Thymus (tissue), 11 donors: ENCODE results near the gene CHST11. TPM values are rescaled to one million over a fixed set of nuclear protein-coding genes. Genes with fewer than 3 reads are reported as not detected.

Experiments used
- DNase-seq, 9 donors: peaks; one replicate each; pipeline ENCODE4 v3.0.0-alpha.2; 2013; ENCODE audit warnings: low spot score in 9 of 9, low read depth in 6 of 9, missing footprints in 1 of 9
- H3K27ac ChIP-seq, 2 donors: one replicate each; pipeline ENCODE4 v1.5.1; 2013; ENCODE audit warnings: control low read depth in 1 of 2, low read depth in 1 of 2, low read length in 1 of 2, mild to moderate bottlenecking in 1 of 2, moderate library complexity in 1 of 2
- H3K27me3 ChIP-seq, 2 donors: one replicate each; pipeline ENCODE4 v1.5.1; 2013; ENCODE audit warnings: low read length in 1 of 2; ENCODE audit not compliant: control insufficient read depth in 2 of 2, insufficient read depth in 1 of 2
- H3K36me3 ChIP-seq, 2 donors: one replicate each; pipeline ENCODE4 v1.5.1; 2013; ENCODE audit warnings: low read length in 1 of 2, mild to moderate bottlenecking in 1 of 2, moderate library complexity in 1 of 2; ENCODE audit not compliant: control insufficient read depth in 2 of 2, insufficient read depth in 2 of 2
- H3K4me1 ChIP-seq, 2 donors: one replicate each; pipeline ENCODE4 v1.5.1; 2013; ENCODE audit warnings: low read length in 2 of 2; ENCODE audit not compliant: control insufficient read depth in 2 of 2, insufficient read depth in 2 of 2
- H3K4me3 ChIP-seq, 2 donors: one replicate each; pipeline ENCODE4 v1.5.1; 2013; ENCODE audit warnings: low read length in 2 of 2, control low read depth in 1 of 2, mild to moderate bottlenecking in 1 of 2
- H3K9me3 ChIP-seq, 2 donors: one replicate each; pipeline ENCODE4 v1.5.1; 2013; ENCODE audit warnings: low read length in 1 of 2, mild to moderate bottlenecking in 1 of 2; ENCODE audit not compliant: control insufficient read depth in 2 of 2, insufficient read depth in 1 of 2
- WGBS: extraction: QIAGEN DNeasy Blood & Tissue Kit; methylation state at CpG from one replicate; pipeline ENCODE4 v1.1.7; 2013; 5-methylcytosine and 5-hydroxymethylcytosine counted together
- polyA plus RNA-seq: library from polyadenylated mRNA; stranded (reverse); fragments of 200-250 nt; gene quantifications from one replicate; pipeline ENCODE4 v1.2.3, GENCODE V29; 2013
- total RNA-seq: library from RNA; stranded (reverse); fragments of 120-200 nt; gene quantifications from one replicate; pipeline ENCODE4 v1.2.4, GENCODE V29; 2013
- donor health status: healthy.

The CHST11 gene
- total and polyA plus RNA-seq, 2 donors = 6.7 to 21.0 TPM

DNA sequence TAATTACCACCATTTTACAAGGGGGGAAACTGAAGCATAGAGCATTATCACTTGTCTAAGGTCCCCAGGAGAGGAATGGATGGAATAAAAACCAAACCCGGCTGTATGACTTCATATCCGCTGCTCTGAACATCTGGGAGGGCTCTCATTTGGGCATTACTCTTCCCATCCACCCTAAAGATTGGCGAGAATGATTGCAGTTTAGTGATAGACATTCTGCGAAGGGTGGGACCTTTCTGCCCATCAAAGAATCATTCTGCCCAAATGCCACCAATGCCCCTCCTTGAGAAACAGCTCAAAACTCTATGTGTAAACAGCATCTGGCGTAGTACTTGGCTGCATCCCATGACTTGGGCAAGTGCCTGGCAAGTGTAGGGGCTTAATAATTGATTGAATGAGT, 11.6 kb downstream of the CHST11 start:
- Histone ChIP-seq H3K36me3 (peaks cover 0 to 3% of the 10 kb centered on the region in 2 donors), H3K4me1 (peaks cover 68 to 92% of the 10 kb centered on the region in 2 donors)
- DNase-seq = no peak

GRCh38 chr12:104469066-104469465, 12.3 kb downstream of the CHST11 start:
- Histone ChIP-seq H3K27ac (peak overlapping the region in 1 of 2 donors; percentile 76), H3K27me3 (no peaks in the 10 kb centered on the region), H3K36me3 (peaks cover 0 to 3% of the 10 kb centered on the region in 2 donors), H3K4me1 (peaks cover 68 to 90% of the 10 kb centered on the region in 2 donors), H3K4me3 (no peak overlapping the region), H3K9me3 (no peaks in the 10 kb centered on the region)
- no peak for DNase-seq
- 73% methylated on average over 4 of the region's 4 CpGs for WGBS

More for the DNA sequence above, 11.6 kb downstream of the CHST11 start:
- WGBS = 88% methylated on average over 5 of the region's 5 CpGs
- peak overlapping the region in 1 of 2 donors; percentile 71 for H3K27ac ChIP-seq
- H3K9me3 ChIP-seq = no peaks in the 10 kb centered on the region
- H3K27me3 ChIP-seq = no peaks in the 10 kb centered on the region
- no peak overlapping the region for H3K4me3 ChIP-seq

- DNase-seq = peak in 2 of 9 donors; percentile 48 to 71
- Histone ChIP-seq H3K27ac (peak overlapping the region; percentile 75 to 76), H3K27me3 (no peaks in the 10 kb centered on the region), H3K9me3 (no peaks in the 10 kb centered on the region), H3K4me3 (no peak overlapping the region), H3K4me1 (peaks cover 66 to 90% of the 10 kb centered on the region in 2 donors), H3K36me3 (peaks cover 0 to 3% of the 10 kb centered on the region in 2 donors)
- 17% methylated on average over 1 of the region's 1 CpG for WGBS
These were observed 12.8 kb downstream of the CHST11 start for GRCh38 chr12:104469523-104469922.

- Histone ChIP-seq H3K9me3 (no peaks in the 10 kb centered on the region), H3K27ac (peak overlapping the region in 1 of 2 donors; percentile 76), H3K36me3 (peaks cover 0 to 3% of the 10 kb centered on the region in 2 donors), H3K4me1 (peaks cover 61 to 88% of the 10 kb centered on the region in 2 donors), H3K4me3 (no peak overlapping the region), H3K27me3 (no peaks in the 10 kb centered on the region)
- WGBS = 100% methylated on average over 1 of the region's 1 CpG
- no peak for DNase-seq
These were observed 13.8 kb downstream of the CHST11 start for GRCh38 chr12:104470521-104470920.

- WGBS = 77% methylated on average over 3 of the region's 3 CpGs
- Histone ChIP-seq H3K27ac (peak overlapping the region in 1 of 2 donors; percentile 26), H3K36me3 (peaks cover 0 to 3% of the 10 kb centered on the region in 2 donors), H3K4me3 (no peak overlapping the region), H3K27me3 (no peaks in the 10 kb centered on the region), H3K4me1 (peaks cover 55 to 80% of the 10 kb centered on the region in 2 donors), H3K9me3 (no peaks in the 10 kb centered on the region)
- peak in 1 of 9 donors; percentile 4 for DNase-seq
These were observed 14.6 kb downstream of the CHST11 start for GRCh38 chr12:104471336-104471735.

DNA sequence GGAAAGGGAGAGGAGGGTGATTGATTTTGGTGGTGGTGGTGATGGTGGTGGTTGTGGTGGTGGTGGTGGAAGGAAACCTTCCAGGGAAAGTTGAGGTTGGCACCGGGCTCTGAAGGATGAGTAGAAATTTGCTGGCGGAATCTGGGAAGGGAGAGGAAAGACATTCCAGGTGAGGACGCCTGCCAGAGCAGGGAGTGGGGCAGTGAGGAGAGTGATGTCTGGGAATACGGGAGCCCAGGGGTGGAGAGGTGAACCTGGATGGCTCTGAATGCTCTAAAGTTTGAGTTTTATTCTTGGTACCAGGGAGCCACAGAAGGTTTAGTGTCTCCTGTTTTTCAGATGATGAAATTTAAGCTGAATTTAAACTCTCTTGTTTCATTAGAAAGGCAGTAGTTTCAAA, 16.0 kb downstream of the CHST11 start:
- H3K4me3 ChIP-seq = no peak overlapping the region
- DNase-seq = peak in 1 of 9 donors; percentile 22
- WGBS = 77% methylated on average over 4 of the region's 4 CpGs
- H3K4me1 ChIP-seq = peaks cover 47 to 77% of the 10 kb centered on the region in 2 donors
- H3K36me3 ChIP-seq = peaks cover 0 to 6% of the 10 kb centered on the region in 2 donors
- peak overlapping the region in 1 of 2 donors; percentile 71 for H3K27ac ChIP-seq
- no peaks in the 10 kb centered on the region for H3K27me3 ChIP-seq
- H3K9me3 ChIP-seq = no peaks in the 10 kb centered on the region

GRCh38 chr12:104473374-104473983, 16.7 kb downstream of the CHST11 start:
- peaks cover 46 to 77% of the 10 kb centered on the region in 2 donors for H3K4me1 ChIP-seq
- 18% methylated on average over 10 of the region's 10 CpGs for WGBS
- peak in 2 of 9 donors; percentile 44 to 71 for DNase-seq
- H3K27ac ChIP-seq = peak overlapping the region; percentile 21 to 71
- peak overlapping the region in 1 of 2 donors; percentile 2 for H3K4me3 ChIP-seq
- H3K27me3 ChIP-seq = no peaks in the 10 kb centered on the region
- H3K36me3 ChIP-seq = peaks cover 0 to 6% of the 10 kb centered on the region in 2 donors
- H3K9me3 ChIP-seq = no peaks in the 10 kb centered on the region

GRCh38 chr12:104475271-104475670, 18.5 kb downstream of the CHST11 start:
- Histone ChIP-seq H3K4me3 (no peak overlapping the region), H3K27ac (peak overlapping the region in 1 of 2 donors; percentile 31), H3K36me3 (peaks cover 0 to 6% of the 10 kb centered on the region in 2 donors), H3K9me3 (no peaks in the 10 kb centered on the region), H3K4me1 (peaks cover 45 to 77% of the 10 kb centered on the region in 2 donors), H3K27me3 (no peaks in the 10 kb centered on the region)
- WGBS = 88% methylated on average over 1 of the region's 1 CpG
- DNase-seq = no peak

- WGBS = 44% methylated on average over 6 of the region's 6 CpGs
- Histone ChIP-seq H3K27ac (peak overlapping the region; percentile 68 to 84), H3K9me3 (no peaks in the 10 kb centered on the region), H3K36me3 (peaks cover 4 to 8% of the 10 kb centered on the region in 2 donors), H3K4me3 (peak overlapping the region; percentile 3 to 26), H3K4me1 (peaks cover 54 to 82% of the 10 kb centered on the region in 2 donors), H3K27me3 (no peaks in the 10 kb centered on the region)
- peak in 1 of 9 donors; percentile 68 for DNase-seq
These were observed 21.0 kb downstream of the CHST11 start for GRCh38 chr12:104477510-104478390.
